GM10266 (cell line): ENCODE data around the gene EHBP1L1.

Source experiments
- DNase-seq: peaks from one replicate; pipeline ENCODE4 v3.0.0; 2012; ENCODE audit errors: extremely low spot score
- CTCF ChIP-seq: IDR thresholded peaks from 2 replicates; pipeline ENCODE4 v1.5.1; 2012; ENCODE audit warnings: mild to moderate bottlenecking, low read depth; ENCODE audit not compliant: control insufficient read depth, insufficient read depth; ENCODE audit errors: missing control alignments

The EHBP1L1 gene

GRCh38 chr11:65617136-65617850 lies 41.4 kb downstream of the EHBP1L1 start:
- DNase-seq = no peak
- TF ChIP-seq CTCF = no peak

- TF ChIP-seq CTCF = no peak
- DNase-seq = no peak
Measured at GRCh38 chr11:65617990-65618751, 42.3 kb downstream of the EHBP1L1 start.

GRCh38 chr11:65618763-65619162 lies 42.9 kb downstream of the EHBP1L1 start:
- no peak for TF ChIP-seq CTCF
- DNase-seq = no peak

GRCh38 chr11:65619281-65619928 lies 43.6 kb downstream of the EHBP1L1 start:
- no peak for TF ChIP-seq CTCF
- DNase-seq = no peak

GRCh38 chr11:65620666-65621065 lies 44.8 kb downstream of the EHBP1L1 start:
- DNase-seq = no peak
- TF ChIP-seq CTCF = no peak

GRCh38 chr11:65621460-65621859 lies 45.6 kb downstream of the EHBP1L1 start:
- no peak for DNase-seq
- no peak for TF ChIP-seq CTCF
